Muscle of arm (tissue), 12 donors: ENCODE results near the gene ADGRG1. TPM values are rescaled to one million over a fixed set of nuclear protein-coding genes. Genes with fewer than 3 reads are reported as not detected.

Source experiments
- DNase-seq: peaks from one replicate; pipeline ENCODE4 v3.0.0-alpha.2; 2013
- polyA plus RNA-seq, 12 donors: library from polyadenylated mRNA; unstranded; fragments of 120-200 nt; gene quantifications; one replicate each; pipeline ENCODE4 v1.2.1, GENCODE V29; 2013; ENCODE audit not compliant: insufficient read length in 12 of 12

ADGRG1 gene
- polyA plus RNA-seq, 12 donors: 4.4 to 48.0 (median 7.7) TPM; not detected in 1

DNA sequence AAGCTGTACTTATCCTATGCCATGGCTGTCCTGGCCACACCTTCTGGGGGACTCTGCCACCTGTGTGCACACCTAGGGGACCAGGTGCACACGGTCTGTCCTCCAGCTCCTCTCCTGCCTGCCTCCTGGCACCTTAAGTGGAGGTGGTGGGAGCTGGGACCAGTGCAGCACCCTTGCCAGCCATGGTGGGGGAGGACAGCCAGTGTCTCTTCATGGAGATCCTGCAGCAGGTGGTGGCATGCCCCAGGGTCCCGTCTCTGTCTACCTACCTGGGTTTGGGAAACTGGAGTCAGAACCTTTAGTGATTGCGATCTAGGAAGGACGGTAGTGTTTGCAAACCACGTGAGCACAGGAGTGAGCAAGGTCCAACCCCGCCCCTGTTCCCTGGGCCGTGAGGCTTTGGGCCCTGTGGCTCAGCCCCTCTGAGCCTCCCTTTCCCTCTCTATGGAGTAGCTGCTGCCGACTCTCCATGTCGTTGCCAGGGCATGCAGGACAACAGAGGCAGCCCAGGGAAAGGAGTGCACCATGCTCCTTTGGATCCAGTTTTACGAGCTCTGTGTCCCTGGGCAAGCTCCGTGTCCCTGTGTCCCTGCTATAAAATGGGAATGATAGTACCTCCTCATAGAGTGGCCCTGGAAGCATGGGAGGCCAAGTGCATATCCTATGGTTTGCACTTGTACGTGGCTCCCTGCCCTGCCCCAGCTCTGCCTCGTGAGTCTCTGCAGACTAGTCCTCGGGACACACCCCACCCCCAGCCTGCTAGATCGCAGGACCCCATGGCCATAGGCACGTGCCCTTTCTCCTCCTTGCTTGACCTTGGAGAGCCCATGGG, 7.1 kb downstream of the ADGRG1 start:
- DNase-seq: no peak

DNA sequence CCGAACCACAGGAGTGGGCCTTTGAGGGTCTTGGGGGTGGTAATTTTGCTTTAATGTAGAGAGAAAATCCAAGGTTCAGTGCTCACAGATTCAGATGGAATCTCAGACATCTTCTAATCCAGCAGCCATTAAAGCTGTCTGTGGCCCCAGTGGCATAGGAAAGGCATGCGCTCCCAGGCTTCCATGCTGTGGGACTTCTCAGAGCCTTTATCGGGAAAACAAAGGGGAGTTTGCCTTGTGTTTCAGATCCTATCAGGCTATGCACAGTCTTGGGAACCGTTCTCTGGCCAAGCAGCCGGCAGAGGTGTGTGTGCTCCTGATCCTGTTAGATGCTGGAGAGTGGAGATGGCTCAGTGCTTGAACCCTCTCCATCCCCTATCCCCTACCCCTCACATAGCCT, 7.8 kb downstream of the ADGRG1 start:
- DNase-seq: no peak

GRCh38 chr16:57637020-57637419, 8.6 kb downstream of the ADGRG1 start:
- DNase-seq: no peak

- no peak for DNase-seq
Observed at GRCh38 chr16:57637424-57637823, 9.0 kb downstream of the ADGRG1 start.

DNA sequence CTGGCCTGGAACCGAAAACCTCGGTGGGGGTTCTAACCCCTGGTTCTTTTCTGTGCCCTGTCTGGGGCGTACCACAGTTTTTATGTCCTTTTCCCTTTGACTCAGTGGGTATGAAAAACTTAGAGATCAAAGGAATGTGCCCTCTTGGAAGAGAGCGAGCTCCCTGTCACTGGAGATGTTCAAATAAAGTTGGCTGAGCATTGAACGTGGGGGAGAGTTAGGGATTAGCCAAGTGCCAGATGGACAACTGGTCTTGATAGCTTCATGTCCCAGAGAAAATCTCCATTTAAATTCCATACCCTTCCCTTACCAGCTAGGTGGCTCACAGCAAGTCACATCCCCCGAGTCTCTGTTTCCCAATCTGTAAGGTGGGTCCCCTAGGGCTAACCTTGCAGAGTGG, 9.5 kb downstream of the ADGRG1 start:
- no peak for DNase-seq

DNA sequence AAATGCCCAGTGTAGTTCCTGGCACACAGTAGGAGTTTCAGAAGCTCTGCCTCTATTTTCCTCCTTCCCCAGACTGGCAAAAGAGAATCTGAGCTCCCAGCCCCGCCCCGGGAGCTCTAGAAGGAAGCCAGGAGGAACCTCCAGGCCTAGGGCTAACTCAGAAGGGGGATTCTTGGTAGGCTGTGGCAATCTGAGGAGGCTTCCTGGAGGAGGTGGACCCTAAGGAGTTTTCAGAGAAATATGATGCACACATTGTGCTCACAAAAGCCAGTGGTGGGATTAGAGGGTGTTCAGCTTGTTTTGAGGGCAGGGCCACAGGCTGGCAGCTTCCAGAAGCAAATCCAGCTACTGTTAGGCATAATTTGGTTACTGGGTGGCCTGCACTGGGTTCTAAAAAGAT, 10.0 kb downstream of the ADGRG1 start:
- DNase-seq: no peak

DNA sequence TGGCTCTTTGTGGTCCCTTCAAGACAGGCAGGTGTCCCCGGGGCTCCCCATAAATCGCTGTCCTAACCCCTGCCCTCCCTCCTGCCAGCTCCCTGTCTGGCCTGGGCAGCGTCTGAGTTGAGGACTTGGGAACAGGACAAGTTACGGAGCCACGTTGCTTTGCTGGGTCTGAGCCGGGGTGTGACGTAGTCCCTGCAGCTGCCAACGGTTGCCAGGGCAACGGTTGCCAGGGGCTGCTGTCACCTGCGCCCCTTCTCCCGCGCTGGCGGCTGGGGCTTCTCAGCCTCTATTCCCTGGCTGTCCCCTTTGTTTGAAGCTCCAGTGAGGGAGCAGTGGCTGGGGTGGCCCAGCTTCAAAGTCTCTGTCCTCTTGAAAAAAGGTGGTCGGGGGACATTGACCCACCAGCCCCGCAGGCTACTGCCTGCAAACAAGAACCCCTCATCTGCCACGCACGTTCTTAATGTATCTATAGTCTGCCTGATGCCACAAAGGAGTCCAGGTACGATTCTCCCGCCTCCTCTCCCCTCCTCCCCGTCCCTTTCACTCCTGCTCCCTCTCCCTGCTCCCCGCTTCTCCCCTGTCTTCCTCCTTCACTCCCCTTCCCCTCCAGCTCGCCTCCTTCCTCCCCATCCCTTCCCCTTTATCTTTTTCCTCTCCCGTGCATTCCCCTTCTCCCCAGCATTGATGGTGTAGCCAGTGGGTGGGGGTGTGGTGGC, 10.9 kb downstream of the ADGRG1 start:
- peak; percentile 64 for DNase-seq

GRCh38 chr16:57640185-57640584, 11.8 kb downstream of the ADGRG1 start:
- DNase-seq: no peak

DNA sequence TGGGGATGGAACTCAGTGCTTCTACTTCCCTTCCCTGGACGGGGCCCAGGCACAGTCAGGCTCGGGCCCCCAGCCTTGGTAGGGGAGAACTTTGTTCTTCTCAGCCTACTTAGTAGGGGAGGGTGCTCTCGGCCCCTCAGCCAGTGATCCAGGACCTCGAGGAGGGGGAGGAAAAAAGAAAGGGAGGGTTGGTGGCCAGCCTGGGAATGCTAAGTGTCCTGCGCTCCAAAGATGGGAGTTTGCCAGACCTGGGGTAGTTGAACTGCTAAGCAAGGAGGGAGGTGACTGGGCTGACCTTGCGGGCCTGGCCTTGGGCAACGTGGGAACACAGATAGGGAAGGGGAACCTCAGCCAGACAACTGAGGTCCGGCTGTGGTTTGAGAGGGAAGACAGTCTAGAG, 12.2 kb downstream of the ADGRG1 start:
- no peak for DNase-seq

GRCh38 chr16:57642160-57643135, 14.0 kb downstream of the ADGRG1 start:
- no peak for DNase-seq

DNA sequence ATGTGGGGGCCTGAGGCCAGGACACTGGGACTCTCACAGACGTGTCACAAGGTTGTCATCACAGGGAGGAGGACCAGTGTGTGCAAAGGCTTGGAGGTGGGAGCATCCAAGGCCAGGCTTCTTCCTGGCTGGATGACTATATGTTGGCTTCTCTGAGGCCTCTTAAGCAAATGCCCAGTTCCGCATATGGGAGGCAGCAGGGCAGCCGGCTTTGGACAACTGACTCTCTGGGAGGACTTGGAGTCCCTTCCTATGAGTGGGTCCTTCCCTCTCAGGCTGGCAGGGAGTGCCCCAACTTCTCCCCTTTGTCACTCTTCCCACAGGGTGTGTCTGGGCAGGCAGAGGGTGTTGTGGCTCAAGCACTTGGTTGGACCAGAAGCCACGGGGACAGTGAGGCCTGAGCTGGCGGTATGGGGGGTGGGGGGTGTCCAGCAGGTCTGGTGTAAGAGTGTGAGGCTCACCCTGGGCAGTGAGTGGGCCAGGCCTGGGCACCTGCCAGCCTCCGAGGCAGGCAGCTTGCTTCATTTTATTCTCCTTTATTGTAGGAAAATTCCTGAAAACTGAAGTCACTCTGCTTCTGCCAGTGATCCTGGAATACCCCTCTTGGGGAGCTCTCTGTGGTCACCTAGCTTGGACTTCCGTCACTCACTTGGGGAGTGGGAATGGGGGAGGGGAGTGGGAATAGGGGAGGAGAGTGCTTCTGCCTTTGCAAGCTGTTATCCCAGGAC, 14.9 kb downstream of the ADGRG1 start:
- DNase-seq: no peak

GRCh38 chr16:57643910-57644309, 15.5 kb downstream of the ADGRG1 start:
- DNase-seq: no peak

GRCh38 chr16:57644383-57645014, 16.1 kb downstream of the ADGRG1 start:
- DNase-seq: no peak

- no peak for DNase-seq
Observed at GRCh38 chr16:57645169-57645568, 16.7 kb downstream of the ADGRG1 start.

- DNase-seq: peak; percentile 52
Observed at GRCh38 chr16:57645691-57646387, 17.4 kb downstream of the ADGRG1 start.

DNA sequence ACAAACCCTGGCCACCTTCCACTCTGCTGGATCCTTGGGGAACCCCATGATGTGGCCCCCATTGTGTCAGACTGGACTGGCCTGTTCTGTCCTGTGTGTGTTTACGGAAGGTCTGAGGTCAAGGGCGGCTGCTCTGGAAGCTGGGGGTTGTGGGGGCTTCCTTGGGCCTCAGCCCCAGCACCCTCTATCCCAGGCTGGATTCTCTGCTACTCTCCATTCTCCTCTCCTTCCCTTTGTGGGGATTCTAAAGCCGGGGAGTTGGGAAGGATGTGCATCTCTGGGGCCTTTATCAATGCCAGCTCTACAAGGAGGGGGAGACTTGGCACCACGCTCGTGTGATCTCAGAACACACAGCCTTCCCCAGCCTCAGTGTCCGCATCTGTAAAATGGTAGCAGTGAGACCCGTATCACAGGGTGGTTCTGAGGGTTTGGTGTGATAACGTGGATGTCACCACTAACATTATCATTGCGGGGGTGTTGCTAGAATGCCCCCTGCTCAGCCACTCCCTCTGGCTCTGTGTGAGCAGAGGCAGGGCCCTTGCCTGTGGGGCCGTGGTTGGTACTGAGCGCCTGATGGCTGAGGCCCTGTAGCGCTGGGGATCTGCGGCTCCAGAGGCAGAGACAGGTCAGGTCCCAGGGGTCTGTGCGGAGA, 18.1 kb downstream of the ADGRG1 start:
- no peak for DNase-seq

DNA sequence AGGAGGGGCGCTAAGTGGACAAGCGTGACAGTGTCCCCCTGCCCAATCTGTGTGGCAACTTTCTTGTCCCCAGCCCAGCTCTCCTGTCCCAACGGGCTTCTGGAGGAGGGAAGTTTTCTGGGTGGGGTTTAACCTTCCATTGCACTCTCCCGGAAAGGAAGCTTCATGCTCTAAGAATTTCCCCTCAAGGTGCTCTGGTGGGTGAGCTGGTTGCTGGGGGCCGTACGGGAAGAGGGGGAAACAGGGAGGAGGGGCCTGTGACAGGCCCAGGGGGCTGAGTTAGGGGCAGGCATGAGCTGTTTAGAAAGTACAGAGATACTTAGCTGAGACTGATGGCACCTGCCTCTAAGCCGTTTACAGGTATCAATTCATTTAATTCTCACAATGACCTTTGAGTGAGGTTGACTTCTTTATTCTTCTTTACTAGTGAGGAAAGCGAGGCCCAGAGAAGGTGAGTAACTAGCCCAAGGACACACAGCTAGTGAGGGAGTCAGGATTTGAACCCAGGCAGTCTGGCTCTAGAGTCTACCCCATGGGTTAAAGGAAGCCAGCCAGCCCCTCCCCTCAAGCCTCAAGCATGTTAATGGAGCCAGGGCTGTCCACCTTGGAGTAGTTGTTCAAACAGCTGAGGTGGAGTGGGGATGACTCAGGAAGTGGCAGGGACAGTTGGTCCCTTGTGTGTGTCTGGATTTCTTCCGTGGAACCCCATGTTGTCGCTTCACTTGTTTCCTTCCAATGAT, 18.9 kb downstream of the ADGRG1 start:
- no peak for DNase-seq

- no peak for DNase-seq
Observed at GRCh38 chr16:57648125-57648524, 19.7 kb downstream of the ADGRG1 start.
